ENCODE data around the gene ANKRD49.

ANKRD49 gene

DNA sequence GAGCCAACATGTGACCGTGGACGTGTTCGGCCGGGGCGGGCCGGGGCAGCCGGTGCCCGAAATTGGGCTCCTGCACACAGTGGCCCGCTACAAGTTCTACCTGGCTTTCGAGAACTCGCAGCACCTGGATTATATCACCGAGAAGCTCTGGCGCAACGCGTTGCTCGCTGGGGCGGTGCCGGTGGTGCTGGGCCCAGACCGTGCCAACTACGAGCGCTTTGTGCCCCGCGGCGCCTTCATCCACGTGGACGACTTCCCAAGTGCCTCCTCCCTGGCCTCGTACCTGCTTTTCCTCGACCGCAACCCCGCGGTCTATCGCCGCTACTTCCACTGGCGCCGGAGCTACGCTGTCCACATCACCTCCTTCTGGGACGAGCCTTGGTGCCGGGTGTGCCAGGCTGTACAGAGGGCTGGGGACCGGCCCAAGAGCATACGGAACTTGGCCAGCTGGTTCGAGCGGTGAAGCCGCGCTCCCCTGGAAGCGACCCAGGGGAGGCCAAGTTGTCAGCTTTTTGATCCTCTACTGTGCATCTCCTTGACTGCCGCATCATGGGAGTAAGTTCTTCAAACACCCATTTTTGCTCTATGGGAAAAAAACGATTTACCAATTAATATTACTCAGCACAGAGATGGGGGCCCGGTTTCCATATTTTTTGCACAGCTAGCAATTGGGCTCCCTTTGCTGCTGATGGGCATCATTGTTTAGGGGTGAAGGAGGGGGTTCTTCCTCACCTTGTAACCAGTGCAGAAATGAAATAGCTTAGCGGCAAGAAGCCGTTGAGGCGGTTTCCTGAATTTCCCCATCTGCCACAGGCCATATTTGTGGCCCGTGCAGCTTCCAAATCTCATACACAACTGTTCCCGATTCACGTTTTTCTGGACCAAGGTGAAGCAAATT, 51.7 kb downstream of the ANKRD49 start:
- DNase-seq: no peak

DNA sequence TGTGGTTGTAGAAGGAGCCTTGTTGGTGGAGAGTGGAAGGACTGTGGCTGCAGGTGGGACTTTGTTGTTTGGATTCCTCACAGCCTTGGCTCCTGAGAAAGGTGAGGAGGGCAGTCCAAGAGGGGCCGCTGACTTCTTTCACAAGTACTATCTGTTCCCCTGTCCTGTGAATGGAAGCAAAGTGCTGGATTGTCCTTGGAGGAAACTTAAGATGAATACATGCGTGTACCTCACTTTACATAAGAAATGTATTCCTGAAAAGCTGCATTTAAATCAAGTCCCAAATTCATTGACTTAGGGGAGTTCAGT, 52.3 kb downstream of the ANKRD49 start:
- DNase-seq: no peak

DNA sequence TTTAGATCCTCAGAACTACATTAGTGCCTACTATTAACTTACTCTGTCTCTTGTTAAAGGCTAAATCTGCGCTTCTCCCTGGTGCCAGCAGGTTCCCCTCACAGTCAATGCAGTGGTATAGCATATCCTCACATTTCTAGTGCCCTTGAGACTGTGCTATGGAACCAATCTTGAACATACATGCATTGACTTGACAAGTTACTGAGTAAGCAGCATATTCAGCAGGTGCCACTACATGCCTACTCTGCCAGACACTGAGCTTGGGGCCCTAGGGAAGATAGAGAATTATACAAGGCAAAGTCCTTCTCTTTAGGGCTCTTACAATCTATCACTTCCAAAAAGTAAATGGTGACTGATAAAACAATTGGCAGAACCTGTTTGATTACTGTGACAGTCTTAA, 53.1 kb downstream of the ANKRD49 start:
- DNase-seq: no peak

DNA sequence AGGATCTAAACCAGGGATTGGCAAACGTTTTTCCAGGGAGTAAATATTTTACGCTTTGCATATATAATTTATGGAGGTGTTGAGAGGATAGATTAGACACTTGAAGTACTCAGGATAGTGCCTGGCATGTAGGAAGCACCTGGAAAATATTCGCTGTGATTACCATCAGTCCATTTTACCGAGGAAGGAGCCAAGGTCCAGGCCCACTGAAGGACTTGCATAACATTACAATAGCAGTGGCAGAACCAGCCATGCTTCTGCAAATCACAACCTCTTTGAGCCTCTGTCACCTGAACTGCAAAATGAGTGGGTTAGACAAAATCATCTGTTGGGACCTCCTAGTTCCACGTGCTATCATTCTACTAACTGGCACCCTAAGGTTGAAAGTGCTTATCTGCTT, 55.4 kb downstream of the ANKRD49 start:
- DNase-seq: no peak
